IPS-18a (cell line): ENCODE results near the gene RNF111.

Experiments
- H3K27ac ChIP-seq: one replicate; pipeline ENCODE4 v1.5.1; 2013; ENCODE audit warnings: low read length
- H3K27me3 ChIP-seq: one replicate; pipeline ENCODE4 v1.6.1; 2013; ENCODE audit warnings: mild to moderate bottlenecking, low read length; ENCODE audit not compliant: control insufficient read depth, insufficient read depth
- H3K36me3 ChIP-seq: one replicate; pipeline ENCODE4 v1.6.1; 2013; ENCODE audit warnings: low read depth, low read length; ENCODE audit not compliant: control insufficient read depth
- H3K4me1 ChIP-seq: one replicate; pipeline ENCODE4 v1.6.1; 2013; ENCODE audit warnings: low read depth, low read length; ENCODE audit not compliant: control insufficient read depth
- H3K4me3 ChIP-seq: one replicate; pipeline ENCODE4 v1.5.1; 2013; ENCODE audit warnings: low read length
- H3K9ac ChIP-seq: one replicate; pipeline ENCODE4 v1.6.1; 2013; ENCODE audit warnings: mild to moderate bottlenecking, low read length, moderate library complexity
- H3K9me3 ChIP-seq: one replicate; pipeline ENCODE4 v1.6.1; 2013; ENCODE audit warnings: low read depth, low read length; ENCODE audit not compliant: control insufficient read depth

Gene RNF111

GRCh38 chr15:59002418-59002859 is 15.0 kb downstream of the RNF111 start:
- no peaks in the 10 kb centered on the region for H3K9me3 ChIP-seq
- peaks cover 15% of the 10 kb centered on the region for H3K36me3 ChIP-seq
- H3K27me3 ChIP-seq: no peaks in the 10 kb centered on the region
- no peaks in the 10 kb centered on the region for H3K4me1 ChIP-seq
- no peak overlapping the region for H3K9ac ChIP-seq
- H3K27ac ChIP-seq: no peak overlapping the region
- no peak overlapping the region for H3K4me3 ChIP-seq

DNA sequence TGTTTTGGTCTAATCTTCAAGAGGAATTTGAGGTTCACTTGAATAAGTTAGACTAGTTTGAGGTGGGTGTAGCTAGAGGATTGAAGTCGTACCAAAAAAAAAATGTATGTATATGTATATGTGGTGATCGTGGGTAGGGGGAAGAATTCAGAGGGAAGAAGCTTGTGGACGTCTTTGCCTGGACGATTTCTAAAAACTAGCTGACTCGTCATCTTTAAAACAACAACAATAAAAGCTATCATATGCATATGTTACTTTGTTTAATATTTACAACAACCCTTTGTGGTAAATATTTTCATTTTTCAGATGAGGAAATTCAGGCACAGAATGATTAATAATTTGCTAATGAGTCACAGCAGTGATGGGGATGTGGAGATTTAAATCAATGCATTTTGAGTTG is 18.1 kb downstream of the RNF111 start:
- H3K9ac ChIP-seq: no peak overlapping the region
- no peaks in the 10 kb centered on the region for H3K27me3 ChIP-seq
- H3K4me3 ChIP-seq: no peak overlapping the region
- H3K4me1 ChIP-seq: no peaks in the 10 kb centered on the region
- H3K36me3 ChIP-seq: peaks cover 15% of the 10 kb centered on the region
- no peaks in the 10 kb centered on the region for H3K9me3 ChIP-seq
- no peak overlapping the region for H3K27ac ChIP-seq

- Histone ChIP-seq H3K36me3 (peaks cover 15% of the 10 kb centered on the region), H3K4me1 (no peaks in the 10 kb centered on the region), H3K4me3 (no peak overlapping the region), H3K9me3 (no peaks in the 10 kb centered on the region), H3K27ac (no peak overlapping the region), H3K27me3 (no peaks in the 10 kb centered on the region), H3K9ac (no peak overlapping the region)
These were observed 20.6 kb downstream of the RNF111 start for GRCh38 chr15:59008086-59008485.

DNA sequence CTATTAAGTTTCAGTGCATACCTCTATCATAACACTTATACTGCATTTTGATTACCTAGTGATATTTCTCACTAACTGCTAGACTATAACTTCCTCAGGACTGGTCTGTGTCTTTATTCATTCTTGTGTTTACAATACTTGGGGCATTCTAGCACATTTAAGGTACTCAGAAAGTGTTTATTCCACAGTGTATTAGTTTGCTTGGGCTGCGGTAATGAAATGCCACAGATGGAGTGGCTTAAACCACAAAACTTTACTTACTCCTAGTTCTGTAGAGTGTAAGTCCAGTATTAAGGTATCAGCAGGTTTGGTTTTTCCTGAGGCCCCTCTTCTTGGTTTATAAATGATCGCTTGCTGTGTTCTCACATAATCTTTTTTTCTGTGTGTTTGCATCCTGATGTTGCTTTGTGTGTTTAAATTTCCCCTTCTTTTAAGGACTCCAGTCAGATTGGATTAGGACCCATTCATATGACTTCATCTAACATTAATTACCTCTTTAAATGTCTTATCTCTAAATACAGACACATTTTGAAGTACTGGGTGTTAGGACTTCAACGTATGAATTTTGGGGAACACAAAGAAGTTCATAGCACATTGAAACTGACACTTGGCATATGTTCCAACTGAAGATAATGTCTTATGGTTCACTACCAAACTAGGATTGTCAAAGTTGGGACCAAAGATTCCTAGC is 23.9 kb downstream of the RNF111 start:
- no peak overlapping the region for H3K9ac ChIP-seq
- no peaks in the 10 kb centered on the region for H3K4me1 ChIP-seq
- no peak overlapping the region for H3K27ac ChIP-seq
- no peak overlapping the region for H3K4me3 ChIP-seq
- no peaks in the 10 kb centered on the region for H3K27me3 ChIP-seq
- peaks cover under 1% of the 10 kb centered on the region for H3K36me3 ChIP-seq
- no peaks in the 10 kb centered on the region for H3K9me3 ChIP-seq

GRCh38 chr15:59013246-59013873 is 25.9 kb downstream of the RNF111 start:
- no peaks in the 10 kb centered on the region for H3K4me1 ChIP-seq
- H3K27me3 ChIP-seq: no peaks in the 10 kb centered on the region
- no peak overlapping the region for H3K9ac ChIP-seq
- no peaks in the 10 kb centered on the region for H3K36me3 ChIP-seq
- H3K27ac ChIP-seq: no peak overlapping the region
- H3K4me3 ChIP-seq: no peak overlapping the region
- H3K9me3 ChIP-seq: no peaks in the 10 kb centered on the region

GRCh38 chr15:59014068-59014467 is 26.6 kb downstream of the RNF111 start:
- no peaks in the 10 kb centered on the region for H3K27me3 ChIP-seq
- H3K9ac ChIP-seq: no peak overlapping the region
- H3K9me3 ChIP-seq: no peaks in the 10 kb centered on the region
- no peak overlapping the region for H3K27ac ChIP-seq
- no peaks in the 10 kb centered on the region for H3K36me3 ChIP-seq
- H3K4me3 ChIP-seq: no peak overlapping the region
- no peaks in the 10 kb centered on the region for H3K4me1 ChIP-seq

GRCh38 chr15:59017449-59017848 is 30.0 kb downstream of the RNF111 start:
- Histone ChIP-seq H3K4me3 (no peak overlapping the region), H3K27me3 (no peaks in the 10 kb centered on the region), H3K4me1 (no peaks in the 10 kb centered on the region), H3K9ac (no peak overlapping the region), H3K9me3 (no peaks in the 10 kb centered on the region), H3K27ac (no peak overlapping the region), H3K36me3 (no peaks in the 10 kb centered on the region)

DNA sequence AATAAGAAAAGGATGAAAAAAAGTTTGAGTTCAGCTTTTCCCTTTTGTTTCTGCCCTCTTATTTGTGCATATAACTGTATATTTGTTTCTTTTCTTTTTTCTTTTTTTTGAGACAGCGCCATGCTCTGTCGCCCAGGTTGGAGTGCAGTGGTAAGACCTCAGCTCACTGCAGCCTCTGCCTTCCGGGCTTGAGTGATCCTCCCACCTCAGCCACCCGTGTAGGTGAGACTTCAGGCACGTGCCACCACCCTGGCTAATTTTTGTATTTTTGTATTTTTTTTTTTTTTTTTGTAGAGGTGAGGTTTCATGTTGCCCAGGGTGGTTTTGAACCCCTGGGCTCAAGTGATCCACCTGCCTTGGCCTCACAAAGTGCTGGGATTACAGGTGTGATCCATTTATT is 31.4 kb downstream of the RNF111 start:
- H3K4me3 ChIP-seq: no peak overlapping the region
- no peaks in the 10 kb centered on the region for H3K4me1 ChIP-seq
- no peaks in the 10 kb centered on the region for H3K27me3 ChIP-seq
- H3K27ac ChIP-seq: no peak overlapping the region
- no peaks in the 10 kb centered on the region for H3K9me3 ChIP-seq
- no peaks in the 10 kb centered on the region for H3K36me3 ChIP-seq
- no peak overlapping the region for H3K9ac ChIP-seq

DNA sequence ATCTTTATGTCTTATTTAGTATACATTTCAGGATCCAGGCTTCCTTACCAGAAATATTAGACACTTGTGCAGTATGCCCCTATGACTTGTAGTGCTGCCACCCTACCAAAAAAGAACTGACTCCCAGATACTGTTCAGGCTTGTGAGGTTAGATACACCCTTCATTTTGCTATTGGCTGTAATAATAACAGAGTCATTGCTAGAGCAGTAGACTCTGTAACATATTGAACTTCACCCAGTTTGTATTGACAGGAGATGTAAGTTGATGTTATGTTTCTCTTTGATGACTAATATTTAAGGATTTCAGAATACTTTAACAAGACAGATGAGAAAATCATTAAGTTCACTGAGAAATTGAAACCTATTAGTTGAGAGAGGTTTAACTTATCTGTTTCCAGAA is 32.9 kb downstream of the RNF111 start:
- Histone ChIP-seq H3K27me3 (no peaks in the 10 kb centered on the region), H3K9ac (no peak overlapping the region), H3K4me3 (no peak overlapping the region), H3K27ac (no peak overlapping the region), H3K9me3 (no peaks in the 10 kb centered on the region), H3K4me1 (no peaks in the 10 kb centered on the region), H3K36me3 (no peaks in the 10 kb centered on the region)

DNA sequence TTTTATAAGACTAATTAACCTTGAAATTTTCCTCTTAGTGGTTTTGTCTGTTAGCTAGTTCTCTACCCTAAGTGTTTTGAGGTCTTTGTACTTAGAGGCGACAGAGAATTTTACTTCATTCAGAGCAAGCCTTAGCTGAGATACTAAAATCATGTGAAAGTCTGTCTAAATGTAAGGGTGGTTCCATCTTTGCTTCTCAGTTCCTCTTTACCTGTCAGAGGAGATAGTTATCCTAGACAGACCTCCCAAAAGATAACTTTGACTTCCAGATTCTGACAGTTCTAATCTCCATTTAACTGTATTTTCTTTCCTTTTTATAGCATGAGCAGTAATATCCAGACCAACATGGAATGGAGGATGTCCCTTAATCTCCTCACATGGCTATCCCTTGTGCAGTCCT is 34.7 kb downstream of the RNF111 start:
- H3K27ac ChIP-seq: no peak overlapping the region
- no peaks in the 10 kb centered on the region for H3K4me1 ChIP-seq
- H3K4me3 ChIP-seq: no peak overlapping the region
- H3K27me3 ChIP-seq: no peaks in the 10 kb centered on the region
- H3K36me3 ChIP-seq: no peaks in the 10 kb centered on the region
- H3K9me3 ChIP-seq: no peaks in the 10 kb centered on the region
- H3K9ac ChIP-seq: no peak overlapping the region

DNA sequence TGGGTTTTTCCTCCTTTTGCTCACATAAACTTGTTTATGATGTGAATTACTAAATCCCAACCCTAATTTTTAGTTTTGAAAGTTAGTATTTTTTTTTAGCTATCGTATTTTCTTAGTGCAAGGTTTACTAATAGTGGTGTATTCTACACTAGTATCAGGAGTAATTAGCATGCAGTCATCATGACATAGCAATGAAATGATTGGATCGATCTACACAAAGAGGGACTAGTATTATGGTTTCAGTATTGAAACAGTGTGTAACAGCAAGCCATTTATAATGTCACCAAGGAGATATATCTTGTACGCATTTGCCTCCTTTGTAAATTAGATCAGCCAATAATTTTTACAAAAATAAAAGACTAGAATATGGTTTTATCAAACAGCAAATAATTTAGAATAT is 38.7 kb downstream of the RNF111 start:
- Histone ChIP-seq H3K27ac (no peak overlapping the region), H3K36me3 (peaks cover 5% of the 10 kb centered on the region), H3K9ac (no peak overlapping the region), H3K9me3 (no peaks in the 10 kb centered on the region), H3K4me1 (no peaks in the 10 kb centered on the region), H3K4me3 (no peak overlapping the region), H3K27me3 (no peaks in the 10 kb centered on the region)

DNA sequence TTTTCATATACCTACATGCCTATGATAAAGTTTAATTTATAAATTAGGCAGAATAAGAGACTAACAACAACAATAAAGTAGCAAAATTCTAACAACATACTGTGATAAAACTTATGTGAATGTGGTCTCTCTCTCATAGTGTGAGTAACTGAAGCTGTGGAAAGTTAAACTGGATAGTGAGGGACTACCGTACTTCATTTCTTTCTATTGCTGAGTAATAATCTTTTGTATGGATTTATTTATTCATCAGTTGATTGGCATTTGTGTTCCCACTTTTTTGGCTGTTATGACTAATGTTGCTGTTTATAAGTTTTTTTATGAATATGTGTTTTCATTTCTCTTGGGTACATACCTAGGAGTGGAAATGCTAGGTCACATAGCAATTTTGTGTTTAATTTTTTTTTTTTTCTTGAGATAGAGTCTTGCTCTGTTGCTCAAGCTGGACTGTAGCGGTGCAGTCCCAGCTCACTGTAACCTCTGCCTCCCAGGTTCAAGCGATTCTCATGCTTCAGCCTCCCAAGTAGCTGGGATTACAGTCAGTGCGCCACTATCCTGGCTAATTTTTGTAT is 41.0 kb downstream of the RNF111 start:
- H3K27ac ChIP-seq: no peak overlapping the region
- no peaks in the 10 kb centered on the region for H3K9me3 ChIP-seq
- no peak overlapping the region for H3K9ac ChIP-seq
- H3K4me3 ChIP-seq: no peak overlapping the region
- peaks cover 18% of the 10 kb centered on the region for H3K36me3 ChIP-seq
- H3K4me1 ChIP-seq: no peaks in the 10 kb centered on the region
- H3K27me3 ChIP-seq: no peaks in the 10 kb centered on the region
